Vagina (tissue), 2 donors: ENCODE results near the gene XRCC5.

Source experiments
- CTCF ChIP-seq, 3 experiments: fragments of 450-650 bp in 2 of 3; fragments of 200-600 bp in 1 of 3; sonication (generic) in 1 of 3; IDR thresholded peaks; one replicate each; pipeline ENCODE4 v1.5.1; 2017 to 2019; ENCODE audit warnings: antibody characterized with exemption in 3 of 3, mild to moderate bottlenecking in 2 of 3, moderate library complexity in 2 of 3
- POLR2AphosphoS5 ChIP-seq, 2 donors: sonication (generic); formaldehyde crosslinking; IDR thresholded peaks; one replicate each; pipeline ENCODE4 v1.9.0; 2017; ENCODE audit warnings: antibody characterized with exemption in 2 of 2, mild to moderate bottlenecking in 2 of 2, low read depth in 1 of 2; ENCODE audit not compliant: insufficient read depth in 1 of 2

GRCh38 chr2:216103213-216103612 is 5.9 kb upstream of the XRCC5 start:
- TF ChIP-seq CTCF (IDR thresholded peaks at IDR 0.05), result no peak
- no peak for TF ChIP-seq POLR2AphosphoS5 (IDR thresholded peaks at IDR 0.05; ENCODE audit: insufficient read depth in 1 of 2, low read depth in 1 of 2)
